MCF 10A (cell line): Measurements from ENCODE around the gene TFCP2. TPM values are rescaled to one million over a fixed set of nuclear protein-coding genes. Genes with fewer than 3 reads are reported as not detected.

ENCODE experiments used
- BruUV-seq: library from RNA; stranded (reverse); fragments of 400-500 nt; replicated peaks from 2 replicates; lab custom pipeline; 2021; lab: Mats Ljungman, UMichigan
- CTCF ChIA-PET: fragments of 300-600 bp; sonication (Branson Sonifier 250); formaldehyde crosslinking; extraction: SDS; loops from one replicate; lab custom pipeline; 2021; ENCODE audit warnings: antibody characterized with exemption, inconsistent platforms; lab: Yijun Ruan, JAX
- POLR2A ChIA-PET: fragments of 300-600, 350-650 bp; sonication (Branson Sonifier 250); formaldehyde crosslinking; extraction: SDS; loops from one replicate; lab custom pipeline; 2020; ENCODE audit warnings: antibody characterized with exemption, inconsistent platforms; lab: Yijun Ruan, JAX
- DNase-seq: peaks from one replicate; pipeline ENCODE4 v3.0.0-alpha.2; 2018; ENCODE audit not compliant: unreplicated experiment
- H3K27ac Mint-ChIP-seq: one replicate; pipeline ENCODE4 v1.8.0; 2022; ENCODE audit warnings: mild to moderate bottlenecking, low read depth, mixed read lengths; ENCODE audit not compliant: unreplicated experiment
- H3K27me3 Mint-ChIP-seq: one replicate; pipeline ENCODE4 v1.8.0; 2022; ENCODE audit warnings: mixed read lengths; ENCODE audit not compliant: insufficient read depth, unreplicated experiment
- H3K36me3 Mint-ChIP-seq: one replicate; pipeline ENCODE4 v1.8.0; 2022; ENCODE audit warnings: mild to moderate bottlenecking, moderate library complexity, mixed read lengths; ENCODE audit not compliant: insufficient read depth, unreplicated experiment
- H3K4me1 Mint-ChIP-seq: one replicate; pipeline ENCODE4 v1.8.0; 2022; ENCODE audit warnings: mixed read lengths; ENCODE audit not compliant: insufficient read depth, unreplicated experiment
- H3K4me3 Mint-ChIP-seq: one replicate; pipeline ENCODE4 v1.8.0; 2022; ENCODE audit warnings: mild to moderate bottlenecking, moderate library complexity, mixed read lengths; ENCODE audit not compliant: unreplicated experiment
- H3K9me3 Mint-ChIP-seq: one replicate; pipeline ENCODE4 v1.8.0; 2022; ENCODE audit warnings: mixed read lengths; ENCODE audit not compliant: unreplicated experiment
- CTCF ChIP-seq: fragments of 200-600 bp; IDR thresholded peaks from one replicate; pipeline ENCODE4 v1.8.0; 2022; ENCODE audit warnings: antibody characterized with exemption, mild to moderate bottlenecking; ENCODE audit not compliant: unreplicated experiment
- intact Hi-C: fragments of 100-400 bp; cut with micrococcal nuclease; formaldehyde crosslinking; loops from 2 replicates; pipeline ENCODE4 v1.14.1; 2022
- total RNA-seq: library from RNA; stranded (reverse); gene quantifications from 2 replicates; pipeline ENCODE4 v1.2.3, GENCODE V29; 2022

TFCP2 gene
- total RNA-seq, 1 experiment from 2014 or later, result 34.9 TPM

- ChIA-PET POLR2A (interaction anchor here (0.7 to 3.3 kb wide), 12 partner anchors 12 to 390 kb away, joined by 3 to 38 read pairs (median 5); partner anchors contain the start of gene DAZAP2), CTCF (interaction anchor here (1.6 kb wide), 2 partner anchors 13 kb away, joined by 5 to 7 read pairs; no protein-coding TSS in a partner anchor)
- H3K4me1 Mint-ChIP-seq, result peaks cover 6% of the 10 kb centered on the region
- H3K27ac Mint-ChIP-seq, result peak overlapping the region; percentile 85
- H3K4me3 Mint-ChIP-seq, result peak overlapping the region; percentile 74
- peak; percentile 24 for DNase-seq
- H3K36me3 Mint-ChIP-seq, result no peaks in the 10 kb centered on the region
- intact Hi-C loops, result loop anchor here (5.0 kb wide), 1 partner anchor 170 kb away; the partner anchor contains the start of gene LETMD1
- H3K9me3 Mint-ChIP-seq, result no peaks in the 10 kb centered on the region
- TF ChIP-seq CTCF, result no peak
- no TSS peak for BruUV-seq
- no peaks in the 10 kb centered on the region for H3K27me3 Mint-ChIP-seq
Observed at GRCh38 chr12:51217133-51217967, 44.4 kb upstream of the TFCP2 start.

- H3K36me3 Mint-ChIP-seq, result no peaks in the 10 kb centered on the region
- no TSS peak for BruUV-seq
- intact Hi-C loops, result loop anchor here (5.0 kb wide), 1 partner anchor 169 kb away; the partner anchor contains the start of gene LETMD1
- peak overlapping the region; percentile 74 for H3K4me3 Mint-ChIP-seq
- ChIA-PET POLR2A (interaction anchor here (1.0 to 3.3 kb wide), 4 partner anchors 12 to 133 kb away, joined by 4 to 38 read pairs (median 6); partner anchors contain the start of genes CSRNP2 and DAZAP2), CTCF (no interaction called here)
- H3K27me3 Mint-ChIP-seq, result no peaks in the 10 kb centered on the region
- H3K9me3 Mint-ChIP-seq, result no peaks in the 10 kb centered on the region
- H3K4me1 Mint-ChIP-seq, result peaks cover 6% of the 10 kb centered on the region
- no peak for DNase-seq
- no peak for TF ChIP-seq CTCF
- no peak overlapping the region for H3K27ac Mint-ChIP-seq
Observed at GRCh38 chr12:51216642-51217041, 43.7 kb upstream of the TFCP2 start.

- H3K4me1 Mint-ChIP-seq, result peaks cover 6% of the 10 kb centered on the region
- no peak for DNase-seq
- ChIA-PET CTCF (interaction anchor here (0.6 kb wide), 2 partner anchors 256 to 388 kb away, joined by 3 read pairs; no protein-coding TSS in a partner anchor), POLR2A (interaction anchor here (0.6 to 1.4 kb wide), 3 partner anchors 23 to 157 kb away, joined by 4 read pairs; partner anchors contain the start of gene DAZAP2)
- intact Hi-C loops, result loop anchor here (5.0 kb wide), 1 partner anchor 168 kb away; the partner anchor contains the start of gene LETMD1
- no peaks in the 10 kb centered on the region for H3K9me3 Mint-ChIP-seq
- H3K4me3 Mint-ChIP-seq, result no peak overlapping the region
- BruUV-seq, result no TSS peak
- TF ChIP-seq CTCF, result no peak
- H3K27ac Mint-ChIP-seq, result no peak overlapping the region
- H3K27me3 Mint-ChIP-seq, result no peaks in the 10 kb centered on the region
- H3K36me3 Mint-ChIP-seq, result no peaks in the 10 kb centered on the region
Observed at GRCh38 chr12:51214895-51215294, 42.0 kb upstream of the TFCP2 start.
